GM23338 (cell line): ENCODE results near the gene FMN1. TPM values are rescaled to one million over a fixed set of nuclear protein-coding genes. Genes with fewer than 3 reads are reported as not detected.

Source experiments
- ATAC-seq: fragments of 200-7000 bp; cut with Tn5 transposase; 3 replicates; pipeline ENCODE4 v1.9.1; 2020
- DNase-seq: peaks from one replicate; pipeline ENCODE4 v3.0.0-alpha.2; 2015; ENCODE audit warnings: low spot score
- H2AFZ ChIP-seq: fragments of 200-600 bp; sonication (generic); 2 replicates; pipeline ENCODE4 v1.8.0; 2016; ENCODE audit warnings: antibody characterized with exemption, mild to moderate bottlenecking, moderate library complexity
- H3F3A ChIP-seq: fragments of 200-600 bp; sonication (generic); replicated peaks from 2 replicates; pipeline ENCODE4 v1.8.0; 2017; ENCODE audit warnings: antibody characterized with exemption, mixed run types, low read depth
- H3K27ac ChIP-seq: fragments of 200-600 bp; sonication (generic); 2 replicates; pipeline ENCODE4 v1.6.1; 2016; ENCODE audit warnings: low read depth
- H3K27me3 ChIP-seq: fragments of 200-600 bp; sonication (generic); 2 replicates; pipeline ENCODE4 v1.8.0; 2016; ENCODE audit warnings: mild to moderate bottlenecking, mixed run types, moderate library complexity; ENCODE audit not compliant: insufficient read depth
- H3K36me3 ChIP-seq: fragments of 200-600 bp; sonication (generic); 2 replicates; pipeline ENCODE4 v1.8.0; 2016; ENCODE audit warnings: mild to moderate bottlenecking; ENCODE audit not compliant: insufficient read depth
- H3K4me1 ChIP-seq: fragments of 200-600 bp; sonication (generic); 2 replicates; pipeline ENCODE4 v1.8.0; 2016; ENCODE audit warnings: mild to moderate bottlenecking, moderate library complexity; ENCODE audit not compliant: insufficient read depth
- H3K4me2 ChIP-seq: fragments of 200-600 bp; sonication (generic); 2 replicates; pipeline ENCODE4 v1.7.1; 2017; ENCODE audit warnings: mixed run types
- H3K4me3 ChIP-seq: fragments of 200-600 bp; sonication (generic); 2 replicates; pipeline ENCODE4 v1.6.1; 2016; ENCODE audit warnings: mixed run types
- H3K79me2 ChIP-seq: fragments of 200-600 bp; sonication (generic); replicated peaks from 2 replicates; pipeline ENCODE4 v1.8.0; 2017; ENCODE audit warnings: mild to moderate bottlenecking; ENCODE audit not compliant: insufficient read depth
- H3K9me2 ChIP-seq: fragments of 200-600 bp; sonication (generic); 2 replicates; pipeline ENCODE4 v1.8.0; 2017; ENCODE audit not compliant: insufficient read depth
- H4K20me1 ChIP-seq: fragments of 200-600 bp; sonication (generic); replicated peaks from 2 replicates; pipeline ENCODE4 v1.8.0; 2017; ENCODE audit warnings: mild to moderate bottlenecking; ENCODE audit not compliant: insufficient read depth
- H3K27ac Mint-ChIP-seq: 2 replicates; pipeline ENCODE4 v1.8.0; 2020; ENCODE audit warnings: inconsistent platforms, mild to moderate bottlenecking, moderate library complexity, mixed read lengths
- H3K27me3 Mint-ChIP-seq: 3 replicates; pipeline ENCODE4 v1.8.0; 2022; ENCODE audit warnings: low read depth, mild to moderate bottlenecking, moderate library complexity, mixed read lengths, inconsistent platforms; ENCODE audit not compliant: insufficient read depth, poor library complexity
- H3K36me3 Mint-ChIP-seq: 3 replicates; pipeline ENCODE4 v1.8.0; 2021; ENCODE audit warnings: low read depth, mild to moderate bottlenecking, inconsistent platforms, moderate library complexity, mixed read lengths
- H3K4me1 Mint-ChIP-seq: 3 replicates; pipeline ENCODE4 v1.8.0; 2020; ENCODE audit warnings: mild to moderate bottlenecking, inconsistent platforms, mixed read lengths
- H3K4me3 Mint-ChIP-seq: 3 replicates; pipeline ENCODE4 v1.8.0; 2021; ENCODE audit warnings: moderate library complexity, mild to moderate bottlenecking, inconsistent platforms, mixed read lengths
- H3K9me3 Mint-ChIP-seq: 3 replicates; pipeline ENCODE4 v1.8.0; 2020; ENCODE audit warnings: moderate library complexity, mild to moderate bottlenecking, inconsistent platforms, mixed read lengths
- CREB1 ChIP-seq: fragments of 250-450 bp; sonication (Bioruptor Pico); IDR thresholded peaks from 2 replicates; pipeline ENCODE4 v1.5.0; 2020; ENCODE audit warnings: low read depth, mild to moderate bottlenecking, moderate library complexity
- CTCF ChIP-seq, 2 experiments: fragments of 200-600 bp in 1 of 2; sonication (generic) in 1 of 2; conservative IDR thresholded peaks; 2 replicates each; pipeline versions ENCODE4 v1.5.1 to v1.6.1; 2016 to 2017; ENCODE audit warnings: antibody characterized with exemption in 2 of 2, low read depth in 2 of 2, mild to moderate bottlenecking in 2 of 2, moderate library complexity in 1 of 2
- ETS1 ChIP-seq: IDR thresholded peaks from 2 replicates; pipeline ENCODE4 v1.6.1; 2016; ENCODE audit warnings: antibody characterized with exemption
- EZH2phosphoT487 ChIP-seq: fragments of 200-600 bp; sonication (generic); IDR thresholded peaks from one replicate; pipeline ENCODE4 v1.8.1; 2018; ENCODE audit warnings: antibody characterized with exemption; ENCODE audit not compliant: unreplicated experiment
- JUNB ChIP-seq: IDR thresholded peaks from one replicate; pipeline ENCODE4 v1.6.1; 2016; ENCODE audit warnings: antibody characterized with exemption; ENCODE audit not compliant: unreplicated experiment
- NANOG ChIP-seq: IDR thresholded peaks from 2 replicates; pipeline ENCODE4 v1.6.1; 2016; ENCODE audit warnings: antibody characterized with exemption, borderline replicate concordance
- POLR2AphosphoS5 ChIP-seq: IDR thresholded peaks from 2 replicates; pipeline ENCODE4 v1.6.1; 2016; ENCODE audit warnings: antibody characterized with exemption, low read depth
- REST ChIP-seq: IDR thresholded peaks from one replicate; pipeline ENCODE4 v1.6.1; 2018; ENCODE audit warnings: antibody characterized with exemption; ENCODE audit not compliant: unreplicated experiment
- ZNF114 ChIP-seq: fragments of 250-450 bp; sonication (Bioruptor Pico); IDR thresholded peaks from 2 replicates; pipeline ENCODE4 v1.5.0; 2020; ENCODE audit warnings: mild to moderate bottlenecking, moderate library complexity
- ZNF331 ChIP-seq: fragments of 250-450 bp; sonication (Bioruptor Pico); IDR thresholded peaks from 2 replicates; pipeline ENCODE4 v1.5.0; 2020; ENCODE audit warnings: low read depth, mild to moderate bottlenecking, moderate library complexity
- polyA plus RNA-seq: library from polyadenylated mRNA; unstranded; fragments of >200 nt; fragmentation: Nextera tagmentation; extraction: Ambion mirVana; gene quantifications from 2 replicates; pipeline ENCODE4 v1.2.1, GENCODE V29; 2016
- total RNA-seq: library from RNA; depleted of rRNA; stranded (reverse); fragments of >200 nt; shearing (Covaris generic); gene quantifications from 2 replicates; pipeline ENCODE4 v1.2.3, GENCODE V29; 2014

The FMN1 gene
- total and polyA plus RNA-seq, 2 experiments from 2014 or later: 1.2 to 1.6 TPM

- no peak for ATAC-seq
- DNase-seq: no peak
- H3K4me2 ChIP-seq: no peak overlapping the region
Measured at GRCh38 chr15:32959077-32959476, 235.4 kb downstream of the FMN1 start.

GRCh38 chr15:32957219-32957618, 237.3 kb downstream of the FMN1 start:
- H3K4me3 ChIP-seq: no peak overlapping the region
- H3K36me3 ChIP-seq: no peaks in the 10 kb centered on the region
- H3K4me1 Mint-ChIP-seq: peaks cover 28% of the 10 kb centered on the region
- H3K27me3 Mint-ChIP-seq: peaks cover 5% of the 10 kb centered on the region
- no peaks in the 10 kb centered on the region for H3K79me2 ChIP-seq
- H3K9me2 ChIP-seq: no peaks in the 10 kb centered on the region
- no peak for ATAC-seq
- no peak for DNase-seq
- peaks cover 2% of the 10 kb centered on the region; the same call in 1 of the 3 replicates for H3K9me3 Mint-ChIP-seq
- no peak overlapping the region for H3K4me3 Mint-ChIP-seq
- peaks cover 22% of the 10 kb centered on the region for H3K4me1 ChIP-seq
- no peak overlapping the region for H3K27ac Mint-ChIP-seq
- no peaks in the 10 kb centered on the region for H4K20me1 ChIP-seq
- no peaks in the 10 kb centered on the region for H3K36me3 Mint-ChIP-seq
- no peak overlapping the region for H3K4me2 ChIP-seq
- H3K27me3 ChIP-seq: no peaks in the 10 kb centered on the region
- H3K27ac ChIP-seq: no peak overlapping the region
- H2AFZ ChIP-seq: no peak overlapping the region
- H3F3A ChIP-seq: no peaks in the 10 kb centered on the region
- TF ChIP-seq NANOG (no peak), JUNB (no peak), REST (no peak), CREB1 (CRISPR knock-in tag) (no peak), CTCF (conservative IDR thresholded peaks at IDR 0.05; ENCODE audit: low read depth in 2 of 2) (no peak), ZNF114 (CRISPR knock-in tag) (no peak), POLR2AphosphoS5 (no peak)

More at GRCh38 chr15:32959077-32959476, 235.4 kb downstream of the FMN1 start:
- Mint-ChIP-seq H3K4me1 (peaks cover 9% of the 10 kb centered on the region; the same call in 2 of the 3 replicates), H3K27me3 (peaks cover 1% of the 10 kb centered on the region), H3K36me3 (no peaks in the 10 kb centered on the region), H3K9me3 (peaks cover 2% of the 10 kb centered on the region; the same call in 1 of the 3 replicates), H3K4me3 (no peak overlapping the region), H3K27ac (no peak overlapping the region)
- Histone ChIP-seq H3K27ac (no peak overlapping the region), H3K4me1 (peaks cover 5% of the 10 kb centered on the region; the same call in 1 of the 2 replicates), H3K79me2 (no peaks in the 10 kb centered on the region), H3F3A (no peaks in the 10 kb centered on the region), H3K4me3 (no peak overlapping the region), H3K36me3 (no peaks in the 10 kb centered on the region), H3K9me2 (no peaks in the 10 kb centered on the region), H3K27me3 (no peaks in the 10 kb centered on the region), H4K20me1 (no peaks in the 10 kb centered on the region), H2AFZ (no peak overlapping the region)
- TF ChIP-seq ZNF331 (CRISPR knock-in tag) (no peak), NANOG (no peak), JUNB (no peak), CTCF (conservative IDR thresholded peaks at IDR 0.05; ENCODE audit: low read depth in 2 of 2) (no peak), ETS1 (no peak), ZNF114 (CRISPR knock-in tag) (no peak), EZH2phosphoT487 (no peak), CREB1 (CRISPR knock-in tag) (no peak)
